Measurements from ENCODE around the gene DLEC1. TPM values are rescaled to one million over a fixed set of nuclear protein-coding genes. Genes with fewer than 3 reads are reported as not detected.

Gene DLEC1
- total RNA-seq, 2 experiments from 2014 or later, result 3.8 to 4.2 TPM

DNA sequence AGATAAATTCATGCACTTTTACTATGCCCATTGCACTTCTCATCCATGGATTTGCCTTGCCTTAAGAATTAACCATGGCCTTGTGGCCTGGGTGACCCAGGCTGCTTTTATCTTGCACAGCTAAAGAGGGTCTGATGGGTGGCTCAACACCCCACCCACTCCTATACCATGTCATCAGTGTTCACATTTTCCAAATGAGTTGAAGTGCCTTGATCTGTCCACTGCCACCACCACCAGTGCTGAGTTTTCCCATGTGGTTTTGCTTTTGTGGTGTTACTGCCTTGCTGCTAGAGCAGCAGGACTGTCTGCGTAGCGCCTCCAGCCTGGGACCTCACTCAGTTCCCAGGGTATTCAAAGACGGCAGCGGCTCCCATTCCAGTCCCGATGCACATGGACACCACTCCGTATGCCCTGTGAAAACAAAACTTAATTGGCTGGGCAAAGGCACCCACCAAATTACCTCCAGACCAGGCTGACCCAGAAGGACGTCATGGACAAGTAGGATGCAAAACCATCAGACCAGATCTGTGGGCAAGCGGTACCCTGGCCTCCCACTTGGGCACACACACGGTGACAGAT lies 83.8 kb downstream of the DLEC1 start:
- CTCF ChIA-PET, result no interaction called here
- POLR2A ChIA-PET, result no interaction called here
- Mint-ChIP-seq H3K27ac (no peak overlapping the region), H3K9me3 (no peaks in the 10 kb centered on the region), H3K4me3 (no peak overlapping the region), H3K36me3 (ENCODE audit: low read depth) (peaks cover 66% of the 10 kb centered on the region), H3K4me1 (peaks cover 3% of the 10 kb centered on the region), H3K27me3 (no peaks in the 10 kb centered on the region)
- DNase-seq, result no peak

DNA sequence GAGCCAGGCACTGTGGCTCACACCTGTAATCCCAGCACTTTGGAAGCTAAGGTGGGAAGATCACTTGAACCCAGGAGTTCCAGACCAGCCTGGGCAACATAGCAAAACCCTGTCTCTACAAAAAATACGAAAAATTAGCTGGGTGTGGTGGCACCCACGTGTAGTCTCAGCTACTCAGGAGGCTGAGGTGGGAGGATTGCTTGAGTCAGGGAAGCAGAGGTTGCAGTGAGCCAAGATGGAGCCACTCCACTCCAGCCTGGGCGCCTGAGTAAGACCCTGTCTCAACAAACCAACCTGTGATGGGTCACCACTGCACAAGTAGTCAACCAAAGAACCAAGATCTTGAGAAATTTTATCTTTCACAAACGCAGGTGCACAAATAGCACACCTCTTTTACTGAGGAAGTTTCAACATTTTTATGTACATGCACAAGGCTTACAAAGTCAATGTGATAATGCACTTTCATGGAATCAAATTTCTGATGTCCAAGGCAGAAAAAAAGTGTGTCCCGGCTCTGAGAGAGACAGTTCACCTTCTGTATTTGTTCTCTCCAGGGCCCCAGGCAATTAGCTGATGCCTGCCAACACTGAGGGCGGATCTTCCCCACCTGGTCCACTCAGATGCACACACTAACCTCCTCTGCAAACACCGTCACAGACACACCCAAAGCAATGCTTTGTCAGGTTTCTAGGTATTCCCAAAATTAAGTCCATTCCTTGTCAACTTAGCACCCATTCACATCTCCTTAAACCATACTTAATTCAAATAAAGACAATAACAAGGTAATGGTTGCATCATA lies 85.5 kb downstream of the DLEC1 start:
- ChIA-PET POLR2A (no interaction called here), CTCF (interaction anchor here (0.8 kb wide), 1 partner anchor 190 kb away, joined by 3 read pairs; no protein-coding TSS in a partner anchor)
- no peak overlapping the region for H3K4me3 Mint-ChIP-seq
- no peaks in the 10 kb centered on the region for H3K4me1 Mint-ChIP-seq
- no peaks in the 10 kb centered on the region for H3K9me3 Mint-ChIP-seq
- H3K36me3 Mint-ChIP-seq (ENCODE audit: low read depth), result peaks cover 72% of the 10 kb centered on the region
- H3K27me3 Mint-ChIP-seq, result no peaks in the 10 kb centered on the region
- DNase-seq, result no peak
- H3K27ac Mint-ChIP-seq, result no peak overlapping the region

DNA sequence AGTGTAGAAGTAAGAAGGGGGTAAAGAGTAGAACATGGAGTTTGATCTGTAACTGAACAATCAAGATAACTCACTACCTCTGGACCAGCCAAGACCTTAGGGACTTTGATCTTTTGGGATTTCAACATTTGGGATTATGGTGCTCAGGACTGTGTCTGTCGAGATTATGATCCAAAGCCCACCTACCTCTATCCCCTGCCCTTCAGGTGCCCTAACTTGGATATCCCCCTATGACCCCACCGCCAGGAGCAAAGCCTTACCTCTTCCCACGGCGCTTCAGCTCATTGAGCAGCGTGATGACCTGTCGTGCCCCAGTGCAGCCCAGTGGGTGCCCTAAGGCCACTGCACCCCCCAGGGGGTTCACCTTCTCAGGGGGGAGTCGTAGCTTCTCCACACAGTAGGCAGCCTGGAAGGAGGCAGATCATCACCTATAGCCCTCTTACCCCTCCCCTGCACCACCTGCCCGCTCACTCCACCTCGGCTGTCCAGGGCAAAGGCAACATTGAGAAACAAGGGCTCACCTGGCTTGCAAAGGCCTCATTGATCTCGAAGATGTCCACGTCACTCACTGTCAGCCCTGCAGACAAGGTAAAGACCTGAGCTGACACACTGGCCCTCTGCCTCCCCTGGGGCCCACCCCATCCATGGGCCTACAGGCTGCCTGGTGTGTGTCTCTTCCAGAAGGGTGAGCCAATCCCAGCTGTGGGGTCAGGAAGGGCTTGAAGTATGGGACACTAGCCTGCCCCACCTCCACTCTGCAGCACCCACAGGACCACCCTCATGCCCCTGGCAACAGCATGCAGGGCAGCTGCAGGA lies 86.5 kb downstream of the DLEC1 start:
- H3K4me1 Mint-ChIP-seq, result no peaks in the 10 kb centered on the region
- ChIA-PET CTCF (interaction anchor here (1.2 kb wide), 1 partner anchor 221 kb away, joined by 3 read pairs; the partner anchor contains the start of gene XYLB), POLR2A (interaction anchor here (1.2 kb wide), 1 partner anchor 11 kb away, joined by 4 read pairs; the partner anchor contains the start of gene ACAA1)
- H3K27ac Mint-ChIP-seq, result no peak overlapping the region
- H3K36me3 Mint-ChIP-seq (ENCODE audit: low read depth), result peaks cover 73% of the 10 kb centered on the region
- no peaks in the 10 kb centered on the region for H3K9me3 Mint-ChIP-seq
- H3K4me3 Mint-ChIP-seq, result no peak overlapping the region
- H3K27me3 Mint-ChIP-seq, result no peaks in the 10 kb centered on the region
- DNase-seq, result no peak

DNA sequence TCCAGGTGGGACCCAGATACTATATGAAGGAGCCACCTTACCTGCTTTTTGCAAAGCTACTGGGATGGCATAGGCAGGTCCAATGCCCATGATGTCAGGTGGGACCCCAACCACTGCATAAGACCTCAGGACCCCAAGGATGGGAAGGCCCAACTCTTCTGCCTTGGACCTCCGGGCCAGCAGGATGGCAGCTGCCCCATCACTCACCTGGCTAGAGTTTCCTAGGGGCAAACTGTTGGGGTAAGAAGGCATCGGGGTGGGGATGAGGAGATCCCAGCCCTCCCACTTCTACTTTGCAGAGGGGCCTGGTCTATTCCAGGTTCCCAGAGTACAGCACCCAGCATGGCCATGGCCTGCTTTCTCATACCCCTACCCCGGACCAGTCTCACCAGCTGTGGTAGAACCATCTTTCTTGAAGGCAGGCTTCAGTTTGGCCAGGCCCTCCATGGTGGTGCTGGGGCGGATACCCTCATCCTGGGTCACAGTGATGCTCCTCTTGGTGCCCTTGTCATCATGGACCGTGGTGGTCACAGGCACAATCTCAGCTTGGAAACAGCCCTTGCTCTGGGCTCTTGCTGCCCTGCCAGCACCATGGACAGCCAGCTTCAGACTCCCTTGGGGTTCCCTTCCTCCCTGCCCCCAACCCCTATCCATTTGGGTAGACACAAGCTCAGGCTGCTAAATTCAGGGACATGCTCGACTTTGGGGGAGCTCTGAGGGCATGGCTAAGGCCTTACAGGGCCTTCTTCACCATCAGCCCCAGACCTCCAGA lies 87.3 kb downstream of the DLEC1 start:
- no peaks in the 10 kb centered on the region for H3K27me3 Mint-ChIP-seq
- H3K9me3 Mint-ChIP-seq, result no peaks in the 10 kb centered on the region
- CTCF ChIA-PET, result interaction anchor here (1.2 kb wide), 1 partner anchor 221 kb away, joined by 3 read pairs; the partner anchor contains the start of gene XYLB
- no peak overlapping the region for H3K4me3 Mint-ChIP-seq
- H3K4me1 Mint-ChIP-seq, result no peaks in the 10 kb centered on the region
- peaks cover 73% of the 10 kb centered on the region for H3K36me3 Mint-ChIP-seq (ENCODE audit: low read depth)
- no peak overlapping the region for H3K27ac Mint-ChIP-seq
- POLR2A ChIA-PET, result interaction anchor here (1.2 kb wide), 1 partner anchor 10 kb away, joined by 4 read pairs; the partner anchor contains the start of gene ACAA1
- no peak for DNase-seq

DNA sequence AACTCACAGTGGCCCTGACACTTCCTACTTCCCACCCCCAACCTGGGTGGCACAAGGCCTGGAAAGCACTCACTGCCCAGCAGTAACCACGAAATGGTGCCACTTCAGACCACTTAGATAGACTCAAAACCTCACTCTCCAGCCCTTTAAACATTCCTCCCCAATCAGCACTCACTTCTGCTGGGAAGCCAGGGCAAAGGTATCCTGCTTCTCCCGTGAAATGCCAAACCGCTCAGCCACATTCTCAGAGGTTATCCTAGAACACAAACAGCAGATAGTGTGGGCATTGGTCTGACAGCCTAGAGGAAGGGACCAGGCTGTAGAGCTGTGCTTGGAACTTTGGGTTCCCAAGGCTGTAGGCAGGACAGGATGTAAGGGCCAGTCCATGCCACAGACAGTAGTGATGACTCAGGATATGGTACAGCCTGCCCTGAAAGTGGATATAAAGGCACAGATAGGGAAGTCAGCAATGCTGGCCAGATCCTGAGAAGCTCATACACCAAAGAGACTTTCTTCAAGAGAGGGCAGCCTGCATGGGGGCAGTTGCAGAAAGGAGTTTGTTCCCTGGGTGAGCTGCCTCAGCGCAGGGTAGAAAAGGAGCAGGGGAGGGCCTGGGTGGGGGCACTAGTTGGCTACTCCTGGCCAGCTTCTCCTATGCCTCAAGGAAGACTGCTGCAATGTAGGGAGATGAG lies 88.7 kb downstream of the DLEC1 start:
- H3K27me3 Mint-ChIP-seq, result no peaks in the 10 kb centered on the region
- CTCF ChIA-PET, result no interaction called here
- POLR2A ChIA-PET, result interaction anchor here (1.4 kb wide), 1 partner anchor 9 kb away, joined by 6 read pairs; the partner anchor contains the start of gene ACAA1
- peaks cover 3% of the 10 kb centered on the region for H3K4me1 Mint-ChIP-seq
- H3K36me3 Mint-ChIP-seq (ENCODE audit: low read depth), result peaks cover 77% of the 10 kb centered on the region
- H3K4me3 Mint-ChIP-seq, result no peak overlapping the region
- no peak overlapping the region for H3K27ac Mint-ChIP-seq
- no peaks in the 10 kb centered on the region for H3K9me3 Mint-ChIP-seq
- no peak for DNase-seq

DNA sequence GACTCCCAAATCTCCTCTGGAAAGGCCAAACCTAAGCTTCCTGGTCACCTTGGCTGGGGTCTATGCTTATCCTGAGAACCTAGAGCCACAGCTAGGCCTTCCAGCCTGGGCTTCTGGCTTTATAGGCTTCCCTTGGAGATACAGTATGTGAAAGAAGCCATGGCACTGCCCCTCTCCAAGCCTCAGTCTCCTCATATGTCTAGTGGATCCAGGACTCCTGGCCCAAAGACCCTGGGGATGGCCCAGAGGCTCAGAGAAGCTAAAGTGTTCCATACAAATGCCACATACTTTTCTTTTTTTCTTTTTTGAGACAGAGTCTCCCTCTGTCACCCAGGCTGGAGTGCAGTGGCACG lies 89.3 kb downstream of the DLEC1 start:
- ChIA-PET POLR2A (interaction anchor here (1.4 kb wide), 1 partner anchor 9 kb away, joined by 6 read pairs; the partner anchor contains the start of gene ACAA1), CTCF (no interaction called here)
- H3K4me1 Mint-ChIP-seq, result peaks cover 8% of the 10 kb centered on the region
- H3K27me3 Mint-ChIP-seq, result no peaks in the 10 kb centered on the region
- H3K27ac Mint-ChIP-seq, result no peak overlapping the region
- DNase-seq, result no peak
- H3K9me3 Mint-ChIP-seq, result no peaks in the 10 kb centered on the region
- peaks cover 77% of the 10 kb centered on the region for H3K36me3 Mint-ChIP-seq (ENCODE audit: low read depth)
- no peak overlapping the region for H3K4me3 Mint-ChIP-seq

DNA sequence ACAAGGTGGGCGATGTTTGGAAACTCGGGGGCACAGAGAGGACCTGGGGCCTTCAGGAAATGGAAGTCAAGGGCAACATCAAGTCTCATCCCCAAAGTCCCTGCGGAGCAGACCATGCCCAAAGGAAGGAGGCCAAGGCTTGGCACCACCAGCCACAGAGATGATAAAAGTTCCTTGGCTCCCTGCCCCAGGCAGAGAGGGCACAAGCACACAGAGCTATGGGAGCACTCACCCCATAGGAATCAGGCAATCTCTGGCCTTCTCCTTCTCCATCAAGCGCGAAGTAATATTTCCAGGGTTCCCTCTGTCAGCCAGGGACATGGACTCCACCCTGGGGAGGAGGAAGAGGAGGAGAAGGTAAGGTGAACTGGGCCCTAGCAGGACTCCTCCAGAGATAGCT lies 90.0 kb downstream of the DLEC1 start:
- Mint-ChIP-seq H3K4me1 (peaks cover 12% of the 10 kb centered on the region), H3K27me3 (no peaks in the 10 kb centered on the region), H3K36me3 (ENCODE audit: low read depth) (peaks cover 83% of the 10 kb centered on the region), H3K9me3 (no peaks in the 10 kb centered on the region), H3K4me3 (no peak overlapping the region), H3K27ac (no peak overlapping the region)
- no peak for DNase-seq
- POLR2A ChIA-PET, result interaction anchor here (1.4 kb wide), 1 partner anchor 8 kb away, joined by 6 read pairs; the partner anchor contains the start of gene ACAA1
- CTCF ChIA-PET, result no interaction called here

DNA sequence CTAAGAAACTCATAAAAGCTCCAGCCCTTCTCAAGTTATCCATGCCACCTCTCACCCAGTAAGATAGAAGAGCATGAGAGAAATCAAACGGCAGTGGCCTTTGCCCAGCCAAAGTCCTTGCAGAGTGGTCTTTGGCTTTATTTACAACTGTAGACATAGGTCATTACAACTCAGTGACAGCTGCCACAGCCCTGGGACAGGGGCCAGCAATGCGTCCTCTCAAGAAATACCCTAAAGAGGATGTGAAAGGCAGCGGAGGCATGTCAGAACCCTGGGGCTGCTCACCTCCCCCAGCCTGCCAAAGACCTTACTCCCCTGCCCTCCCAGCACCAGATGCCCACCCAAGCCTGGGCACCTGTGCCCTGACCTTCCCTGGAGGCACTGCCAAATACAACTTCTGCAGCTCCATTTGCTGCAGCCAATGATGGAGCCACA lies 91.6 kb downstream of the DLEC1 start:
- no peak for DNase-seq
- H3K27me3 Mint-ChIP-seq, result no peaks in the 10 kb centered on the region
- ChIA-PET POLR2A (interaction anchor here (3.8 kb wide), 1 partner anchor 34 kb away, joined by 13 read pairs; the partner anchor contains the start of gene OXSR1), CTCF (interaction anchor here (2.2 kb wide), 1 partner anchor 215 kb away, joined by 8 read pairs; the partner anchor contains the start of gene XYLB)
- H3K9me3 Mint-ChIP-seq, result no peaks in the 10 kb centered on the region
- H3K36me3 Mint-ChIP-seq (ENCODE audit: low read depth), result peaks cover 77% of the 10 kb centered on the region
- peaks cover 27% of the 10 kb centered on the region for H3K4me1 Mint-ChIP-seq
- no peak overlapping the region for H3K27ac Mint-ChIP-seq
- no peak overlapping the region for H3K4me3 Mint-ChIP-seq

DNA sequence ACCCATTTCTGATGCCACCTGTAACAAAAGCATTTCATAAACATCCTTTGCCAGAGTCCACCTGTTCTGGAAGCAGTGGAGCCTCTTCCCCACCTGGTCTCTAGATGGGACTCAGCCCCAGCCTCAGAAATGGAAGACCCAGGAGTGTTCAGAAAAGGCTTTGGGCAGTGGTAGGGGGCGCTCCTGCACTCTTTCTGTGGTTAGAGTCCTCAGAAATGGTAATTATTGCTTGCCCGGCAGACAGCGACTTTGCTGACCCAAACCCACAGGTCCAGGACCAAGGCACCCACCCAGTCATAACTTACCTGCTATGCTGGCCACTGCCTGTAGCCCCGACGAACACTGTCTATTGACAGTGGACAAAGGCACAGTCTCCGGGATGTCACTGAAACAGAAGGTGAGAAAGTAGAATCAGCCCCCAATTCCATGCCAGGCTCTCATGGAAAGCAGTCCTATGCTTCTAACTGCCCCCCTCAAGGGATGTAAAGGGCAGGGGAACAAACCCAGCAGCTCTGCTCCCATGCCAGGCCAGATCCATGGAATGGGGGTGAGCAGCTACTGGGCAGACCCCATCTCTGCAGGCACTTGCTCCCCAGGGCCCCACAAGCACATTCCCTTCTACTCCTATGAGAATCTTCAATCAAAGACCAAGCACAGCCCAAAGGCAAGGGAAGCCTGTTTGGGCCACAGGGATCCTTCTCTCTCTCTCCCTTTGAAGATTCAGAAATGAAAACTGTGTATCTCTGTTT lies 92.8 kb downstream of the DLEC1 start:
- ChIA-PET CTCF (interaction anchor here (2.2 to 2.6 kb wide), 2 partner anchors 32 to 214 kb away, joined by 8 to 12 read pairs; partner anchors contain the start of gene XYLB), POLR2A (interaction anchor here (3.8 kb wide), 1 partner anchor 33 kb away, joined by 13 read pairs; the partner anchor contains the start of gene OXSR1)
- no peak overlapping the region for H3K4me3 Mint-ChIP-seq
- H3K4me1 Mint-ChIP-seq, result peaks cover 33% of the 10 kb centered on the region
- no peak overlapping the region for H3K27ac Mint-ChIP-seq
- no peaks in the 10 kb centered on the region for H3K9me3 Mint-ChIP-seq
- peaks cover 75% of the 10 kb centered on the region for H3K36me3 Mint-ChIP-seq (ENCODE audit: low read depth)
- no peaks in the 10 kb centered on the region for H3K27me3 Mint-ChIP-seq
- DNase-seq, result peak; percentile 32

DNA sequence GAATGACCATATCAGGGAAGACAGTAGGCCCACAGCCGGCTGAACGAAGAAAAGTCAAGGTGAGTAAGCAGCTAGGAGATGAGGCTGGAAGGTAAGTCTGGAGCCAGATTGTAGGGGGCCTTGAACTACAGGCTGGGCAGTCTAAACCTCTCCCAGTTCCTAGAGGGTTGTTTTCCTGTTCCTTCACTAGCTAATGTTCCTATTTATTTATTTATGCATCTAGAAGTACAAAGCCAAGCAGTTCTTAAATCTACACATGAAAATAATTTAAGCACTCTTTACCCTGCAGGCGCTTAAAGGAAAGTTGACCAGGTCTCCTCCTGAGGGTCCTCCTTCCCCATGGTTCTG lies 94.2 kb downstream of the DLEC1 start:
- no peak for DNase-seq
- Mint-ChIP-seq H3K27ac (no peak overlapping the region), H3K9me3 (no peaks in the 10 kb centered on the region), H3K27me3 (no peaks in the 10 kb centered on the region), H3K36me3 (ENCODE audit: low read depth) (peaks cover 66% of the 10 kb centered on the region), H3K4me1 (peaks cover 44% of the 10 kb centered on the region), H3K4me3 (no peak overlapping the region)
- CTCF ChIA-PET, result interaction anchor here (2.6 kb wide), 1 partner anchor 31 kb away, joined by 12 read pairs; no protein-coding TSS in a partner anchor
- POLR2A ChIA-PET, result interaction anchor here (0.9 to 3.8 kb wide), 2 partner anchors 32 to 40 kb away, joined by 3 to 13 read pairs; partner anchors contain the start of gene OXSR1

All from activated CD4-positive, alpha-beta memory T cell treated with anti-CD3 and anti-CD28 coated beads, Interleukin-2, amount 10 ng/mL, durations not matched to agents 7 days and 5 days (primary cell).